Fibroblast of lung (primary cell): Measurements from ENCODE around the gene RBM23. TPM values are rescaled to one million over a fixed set of nuclear protein-coding genes. Genes with fewer than 3 reads are reported as not detected.
A peak's percentile ranks its signal among the peaks of the same experiment; 100 is the strongest.
"Not testable (repeated sequence)": the region's sequence is repeated elsewhere in the genome, so short reads cannot be mapped to it uniquely, and the experiment has no call there.

Experiments
- DNase-seq, 2 donors: peaks; one replicate each; pipeline versions ENCODE4 v3.0.0 to v3.0.0-alpha.2; 2010; ENCODE audit warnings: low read depth in 2 of 2
- H2AFZ ChIP-seq: 2 replicates; pipeline ENCODE4 v1.5.1; 2012; ENCODE audit warnings: low read length, control low read depth, inconsistent platforms
- H3K27ac ChIP-seq: 2 replicates; pipeline ENCODE4 v1.5.1; 2011; ENCODE audit warnings: low read length, control low read depth; ENCODE audit not compliant: insufficient read depth
- H3K27me3 ChIP-seq: 2 replicates; pipeline ENCODE4 v1.5.1; 2011; ENCODE audit warnings: mild to moderate bottlenecking, low read length; ENCODE audit not compliant: control insufficient read depth, insufficient read depth
- H3K36me3 ChIP-seq: 2 replicates; pipeline ENCODE4 v1.5.1; 2011; ENCODE audit warnings: low read length; ENCODE audit not compliant: control insufficient read depth, insufficient read depth
- H3K4me1 ChIP-seq: 2 replicates; pipeline ENCODE4 v1.5.1; 2011; ENCODE audit warnings: low read length; ENCODE audit not compliant: control insufficient read depth, insufficient read depth; ENCODE audit errors: extremely low read depth
- H3K4me2 ChIP-seq: 2 replicates; pipeline ENCODE4 v1.5.1; 2011; ENCODE audit warnings: low read length, control low read depth; ENCODE audit not compliant: insufficient read depth; ENCODE audit errors: extremely low read depth
- H3K4me3 ChIP-seq, 4 experiments: fragments of 200-600 bp in 1 of 4; sonication (generic) in 1 of 4; replicated peaks in 1 of 4; 2 replicates each; pipeline ENCODE4 v1.5.1; 2011 to 2016; ENCODE audit warnings: low read length in 4 of 4, low read depth in 3 of 4, mild to moderate bottlenecking in 3 of 4, control low read depth in 2 of 4, inconsistent platforms in 1 of 4, mixed read lengths in 1 of 4; ENCODE audit not compliant: insufficient read depth in 1 of 4; ENCODE audit errors: control extremely low read depth in 1 of 4
- H3K79me2 ChIP-seq: 2 replicates; pipeline ENCODE4 v1.5.1; 2012; ENCODE audit warnings: mild to moderate bottlenecking, low read length, inconsistent platforms; ENCODE audit not compliant: control insufficient read depth, insufficient read depth
- H3K9ac ChIP-seq: 2 replicates; pipeline ENCODE4 v1.5.1; 2011; ENCODE audit warnings: mild to moderate bottlenecking, low read length, control low read depth; ENCODE audit not compliant: insufficient read depth
- H3K9me3 ChIP-seq: 2 replicates; pipeline ENCODE4 v1.5.1; 2012; ENCODE audit warnings: low read depth, low read length; ENCODE audit not compliant: control insufficient read depth, insufficient read depth
- H4K20me1 ChIP-seq: 2 replicates; pipeline ENCODE4 v1.5.1; 2011; ENCODE audit warnings: low read length; ENCODE audit not compliant: control insufficient read depth, insufficient read depth; ENCODE audit errors: extremely low read depth
- EZH2 ChIP-seq: IDR thresholded peaks from 2 replicates; pipeline ENCODE4 v1.5.1; 2012; ENCODE audit warnings: low read length, control low read depth, mild to moderate bottlenecking; ENCODE audit errors: missing control alignments
- polyA plus RNA-seq, 2 donors: library from polyadenylated mRNA; depleted of rRNA in 1 of 2; stranded (reverse) in 1 of 2; unstranded in 1 of 2; fragments of >200 nt; gene quantifications; 2 replicates each; pipeline ENCODE4 v1.2.1, GENCODE V29; 2011 to 2012; ENCODE audit warnings: missing spikeins in 1 of 2
- total RNA-seq: library from RNA; depleted of rRNA; stranded (reverse); fragments of >200 nt; gene quantifications from 2 replicates; pipeline ENCODE4 v1.2.1, GENCODE V29; 2014
- TF ChIP-seq, protein P1 (sequence below), 2 donors: IDR thresholded peaks in 1 of 2; conservative IDR thresholded peaks in 1 of 2; 1 replicate in 1 of 2; 2 replicates in 1 of 2; pipeline ENCODE4 v1.5.1; 2011 to 2012; ENCODE audit warnings: low read length in 2 of 2, control low read depth in 1 of 2, inconsistent platforms in 1 of 2, low read depth in 1 of 2, mild to moderate bottlenecking in 1 of 2

The RBM23 gene
- total and polyA plus RNA-seq, 2 donors (not counting 1 experiment from before 2014, with no cell fraction given) = 51.0 to 85.3 TPM

DNA sequence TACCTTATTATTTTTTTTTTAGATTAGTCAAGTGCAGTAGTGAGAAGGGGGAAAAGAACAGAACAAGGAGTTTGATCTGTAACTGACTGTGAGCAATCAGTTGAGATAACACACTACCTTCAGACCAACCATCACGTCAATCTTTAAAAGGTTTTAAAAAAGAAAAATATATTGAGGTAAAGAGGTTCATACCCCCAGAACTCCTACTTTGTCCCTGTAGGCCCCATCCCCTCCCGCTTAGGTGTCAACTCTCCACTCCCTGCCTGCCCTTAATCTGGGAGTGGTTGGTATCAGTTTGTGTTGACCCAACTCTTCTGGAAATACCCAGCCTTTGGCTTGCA lies 66.4 kb downstream of the RBM23 start:
- peak overlapping the region in 1 of 4 experiments; percentile 62 for H3K4me3 ChIP-seq
- DNase-seq = no peak
- H2AFZ ChIP-seq = no peak overlapping the region
- peak overlapping the region; percentile 100 for H3K27ac ChIP-seq
- H3K79me2 ChIP-seq = no peaks in the 10 kb centered on the region
- peaks cover 45% of the 10 kb centered on the region for H3K4me1 ChIP-seq
- no peak for TF ChIP-seq EZH2
- TF ChIP-seq, protein P1, sequence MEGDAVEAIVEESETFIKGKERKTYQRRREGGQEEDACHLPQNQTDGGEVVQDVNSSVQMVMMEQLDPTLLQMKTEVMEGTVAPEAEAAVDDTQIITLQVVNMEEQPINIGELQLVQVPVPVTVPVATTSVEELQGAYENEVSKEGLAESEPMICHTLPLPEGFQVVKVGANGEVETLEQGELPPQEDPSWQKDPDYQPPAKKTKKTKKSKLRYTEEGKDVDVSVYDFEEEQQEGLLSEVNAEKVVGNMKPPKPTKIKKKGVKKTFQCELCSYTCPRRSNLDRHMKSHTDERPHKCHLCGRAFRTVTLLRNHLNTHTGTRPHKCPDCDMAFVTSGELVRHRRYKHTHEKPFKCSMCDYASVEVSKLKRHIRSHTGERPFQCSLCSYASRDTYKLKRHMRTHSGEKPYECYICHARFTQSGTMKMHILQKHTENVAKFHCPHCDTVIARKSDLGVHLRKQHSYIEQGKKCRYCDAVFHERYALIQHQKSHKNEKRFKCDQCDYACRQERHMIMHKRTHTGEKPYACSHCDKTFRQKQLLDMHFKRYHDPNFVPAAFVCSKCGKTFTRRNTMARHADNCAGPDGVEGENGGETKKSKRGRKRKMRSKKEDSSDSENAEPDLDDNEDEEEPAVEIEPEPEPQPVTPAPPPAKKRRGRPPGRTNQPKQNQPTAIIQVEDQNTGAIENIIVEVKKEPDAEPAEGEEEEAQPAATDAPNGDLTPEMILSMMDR (conservative IDR thresholded peaks at IDR 0.05 in 1 of 2, IDR thresholded peaks at IDR 0.05 in 1 of 2; ENCODE audit: low read depth in 1 of 2, low read length in 2 of 2) = no peak
- no peaks in the 10 kb centered on the region for H3K36me3 ChIP-seq
- no peaks in the 10 kb centered on the region for H3K9me3 ChIP-seq
- no peaks in the 10 kb centered on the region for H4K20me1 ChIP-seq
- no peak overlapping the region for H3K9ac ChIP-seq
- no peak overlapping the region for H3K4me2 ChIP-seq
- no peaks in the 10 kb centered on the region for H3K27me3 ChIP-seq

DNA sequence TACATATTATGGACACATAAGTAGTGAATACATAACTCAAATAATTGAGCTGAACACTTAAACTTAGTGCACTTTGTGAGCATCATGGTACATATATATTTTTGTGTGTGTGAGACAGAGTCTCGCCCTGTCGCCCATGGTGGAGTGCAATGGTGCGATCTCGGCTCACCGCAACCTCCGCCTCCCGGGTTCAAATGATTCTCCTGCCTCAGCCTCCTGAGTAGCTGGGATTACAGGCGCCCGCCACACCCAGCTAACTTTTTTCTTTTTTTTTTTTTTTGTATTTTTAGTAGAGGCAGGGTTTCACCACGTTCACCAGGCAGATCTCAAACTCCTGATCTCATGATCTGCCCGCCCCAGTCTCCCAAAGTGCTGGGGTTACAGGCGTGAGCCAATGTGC lies 66.8 kb downstream of the RBM23 start:
- DNase-seq, H3K79me2 ChIP-seq, H3K36me3 ChIP-seq, H2AFZ ChIP-seq, H3K4me3 ChIP-seq, H3K9ac ChIP-seq, H4K20me1 ChIP-seq, H3K9me3 ChIP-seq, H3K27me3 ChIP-seq, H3K4me2 ChIP-seq: not testable (repeated sequence)
- H3K4me1 ChIP-seq = peaks cover 46% of the 10 kb centered on the region
- peak overlapping the region; percentile 100 for H3K27ac ChIP-seq

DNA sequence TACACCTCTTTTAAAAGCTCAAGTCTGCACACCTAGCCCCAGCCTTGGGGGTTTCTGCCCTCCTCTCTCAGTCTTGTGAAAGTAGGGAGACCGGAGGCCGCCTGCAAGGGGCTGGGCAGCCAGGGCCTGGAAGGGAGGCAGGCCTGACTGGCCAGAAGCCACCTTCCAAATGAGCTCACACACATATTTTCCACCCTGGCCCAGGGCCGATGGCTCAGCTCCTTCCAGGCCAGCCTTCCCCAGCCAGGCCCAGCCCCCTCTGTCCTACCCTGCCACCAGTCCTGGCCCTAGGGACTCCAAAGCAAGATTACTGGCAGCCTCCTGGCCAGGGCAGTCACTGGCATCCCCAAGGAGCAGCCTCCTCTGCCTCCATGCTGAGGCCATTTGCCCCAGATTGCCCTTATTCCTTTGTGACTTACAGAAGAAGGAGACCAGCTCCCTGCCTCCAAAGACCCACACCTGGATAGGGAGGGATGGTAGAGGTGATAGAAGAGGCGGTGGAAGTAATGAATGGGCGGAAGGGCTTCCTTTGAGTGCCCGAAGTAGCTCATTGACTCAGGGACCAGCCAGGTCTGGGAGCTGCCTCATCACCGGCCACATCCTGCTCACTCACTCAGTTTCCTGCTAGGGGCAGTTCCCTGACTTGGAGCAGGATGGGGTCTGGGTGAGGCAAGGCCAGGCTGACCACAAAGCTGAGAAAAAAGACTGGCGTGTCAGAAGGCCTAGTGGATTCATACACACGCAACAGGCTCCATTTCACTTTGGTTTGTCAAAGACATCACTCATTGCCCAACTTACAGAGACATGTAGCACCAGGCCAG lies 67.8 kb downstream of the RBM23 start:
- TF ChIP-seq, protein P1 (conservative IDR thresholded peaks at IDR 0.05 in 1 of 2, IDR thresholded peaks at IDR 0.05 in 1 of 2; ENCODE audit: low read depth in 1 of 2, low read length in 2 of 2) = no peak
- no peak for TF ChIP-seq EZH2
- H2AFZ ChIP-seq = no peak overlapping the region
- H3K4me1 ChIP-seq = peaks cover 56% of the 10 kb centered on the region
- H3K9me3 ChIP-seq = no peaks in the 10 kb centered on the region
- DNase-seq = peak; percentile 97 to 98
- no peaks in the 10 kb centered on the region for H4K20me1 ChIP-seq
- no peaks in the 10 kb centered on the region for H3K27me3 ChIP-seq
- H3K36me3 ChIP-seq = peaks cover 9% of the 10 kb centered on the region
- H3K9ac ChIP-seq = peak overlapping the region; percentile 83
- H3K27ac ChIP-seq = peak overlapping the region; percentile 100
- H3K4me3 ChIP-seq = peak overlapping the region in 2 of 4 experiments; percentile 3 to 45
- H3K4me2 ChIP-seq = peak overlapping the region; percentile 91
- peaks cover 4% of the 10 kb centered on the region for H3K79me2 ChIP-seq
